CD4-positive, alpha-beta T cell (primary cell): ENCODE data around the gene DRG2. TPM values are rescaled to one million over a fixed set of nuclear protein-coding genes. Genes with fewer than 3 reads are reported as not detected.

ENCODE experiments used
- ATAC-seq: fragments of 200-7000 bp; cut with Tn5 transposase; one replicate; pipeline ENCODE4 v1.10.0; 2022; ENCODE audit warnings: mild to moderate bottlenecking; ENCODE audit not compliant: poor library complexity
- CTCF ChIA-PET: fragments of 350-600 bp; sonication (Branson Sonifier 250); formaldehyde crosslinking; loops from one replicate; lab custom pipeline; 2021; ENCODE audit warnings: antibody characterized with exemption, inconsistent platforms; lab: Charles Lee
- POLR2A ChIA-PET: fragments of 350-600 bp; sonication (Branson Sonifier 250); formaldehyde crosslinking; loops from one replicate; lab custom pipeline; 2021; ENCODE audit warnings: antibody characterized with exemption, inconsistent platforms; lab: Charles Lee
- DNase-seq, 14 experiments: peaks; one replicate each; pipeline ENCODE4 v3.0.0-alpha.2; 2013 to 2020; ENCODE audit warnings: mixed read lengths in 2 of 14
- H3K27ac ChIP-seq, 2 donors: one replicate each; pipeline versions ENCODE4 v1.5.1 to v1.7.0; 2013; ENCODE audit warnings: low read length in 2 of 2, low read depth in 1 of 2, mild to moderate bottlenecking in 1 of 2
- H3K27me3 ChIP-seq, 2 experiments: 1 replicate in 1 of 2; 2 replicates in 1 of 2; pipeline versions ENCODE4 v1.6.1 to v1.7.0; 2013; ENCODE audit warnings: low read length in 2 of 2, control low read depth in 1 of 2, mild to moderate bottlenecking in 1 of 2, moderate library complexity in 1 of 2; ENCODE audit not compliant: insufficient read depth in 2 of 2, control insufficient read depth in 1 of 2
- H3K36me3 ChIP-seq: one replicate; pipeline ENCODE4 v1.6.1; 2013; ENCODE audit warnings: low read length, control low read depth; ENCODE audit not compliant: insufficient read depth
- H3K4me1 ChIP-seq: one replicate; pipeline ENCODE4 v1.6.1; 2013; ENCODE audit warnings: low read length, control low read depth; ENCODE audit not compliant: insufficient read depth
- H3K4me3 ChIP-seq: one replicate; pipeline ENCODE4 v1.5.1; 2013; ENCODE audit warnings: mild to moderate bottlenecking, low read length, moderate library complexity
- H3K9me3 ChIP-seq, 2 experiments: 1 replicate in 1 of 2; 2 replicates in 1 of 2; pipeline versions ENCODE4 v1.6.1 to v1.7.0; 2013; ENCODE audit warnings: low read length in 2 of 2, mild to moderate bottlenecking in 2 of 2, control low read depth in 1 of 2, moderate library complexity in 1 of 2; ENCODE audit not compliant: control insufficient read depth in 1 of 2, insufficient read depth in 1 of 2
- H3K27ac Mint-ChIP-seq: one replicate; pipeline ENCODE4 v1.8.0; 2020; ENCODE audit warnings: mixed read lengths
- H3K27me3 Mint-ChIP-seq: one replicate; pipeline ENCODE4 v1.8.0; 2021; ENCODE audit warnings: mixed read lengths
- H3K36me3 Mint-ChIP-seq: one replicate; pipeline ENCODE4 v1.8.0; 2021; ENCODE audit warnings: low read depth, mixed read lengths
- H3K4me1 Mint-ChIP-seq: one replicate; pipeline ENCODE4 v1.8.0; 2021; ENCODE audit warnings: low read depth, mixed read lengths
- H3K4me3 Mint-ChIP-seq: one replicate; pipeline ENCODE4 v1.8.0; 2020; ENCODE audit warnings: mild to moderate bottlenecking, mixed read lengths
- H3K9me3 Mint-ChIP-seq: one replicate; pipeline ENCODE4 v1.8.0; 2020; ENCODE audit warnings: mixed read lengths
- intact Hi-C, 2 experiments: fragments of 100-400 bp; cut with DNase I in 1 of 2; cut with micrococcal nuclease in 1 of 2; formaldehyde crosslinking; loops; one replicate each; pipeline versions ENCODE4 v1.15.1 to v1.9.0; 2023 to 2025; cut with DNase I, micrococcal nuclease
- total RNA-seq, 174 experiments: library from RNA in 2 of 174; stranded (reverse) in 2 of 174; gene quantifications; one replicate each; pipeline ENCODE4 v1.2.3 and lab custom pipeline; 2021 to 2026
- TF ChIP-seq, protein P1 (sequence below): fragments of 200-600 bp; IDR thresholded peaks from one replicate; pipeline ENCODE4 v1.8.0; 2022; ENCODE audit warnings: antibody characterized with exemption, mild to moderate bottlenecking

DRG2 gene
- total RNA-seq, 2 experiments from 2014 or later, result 38.9 to 40.6 TPM

DNA sequence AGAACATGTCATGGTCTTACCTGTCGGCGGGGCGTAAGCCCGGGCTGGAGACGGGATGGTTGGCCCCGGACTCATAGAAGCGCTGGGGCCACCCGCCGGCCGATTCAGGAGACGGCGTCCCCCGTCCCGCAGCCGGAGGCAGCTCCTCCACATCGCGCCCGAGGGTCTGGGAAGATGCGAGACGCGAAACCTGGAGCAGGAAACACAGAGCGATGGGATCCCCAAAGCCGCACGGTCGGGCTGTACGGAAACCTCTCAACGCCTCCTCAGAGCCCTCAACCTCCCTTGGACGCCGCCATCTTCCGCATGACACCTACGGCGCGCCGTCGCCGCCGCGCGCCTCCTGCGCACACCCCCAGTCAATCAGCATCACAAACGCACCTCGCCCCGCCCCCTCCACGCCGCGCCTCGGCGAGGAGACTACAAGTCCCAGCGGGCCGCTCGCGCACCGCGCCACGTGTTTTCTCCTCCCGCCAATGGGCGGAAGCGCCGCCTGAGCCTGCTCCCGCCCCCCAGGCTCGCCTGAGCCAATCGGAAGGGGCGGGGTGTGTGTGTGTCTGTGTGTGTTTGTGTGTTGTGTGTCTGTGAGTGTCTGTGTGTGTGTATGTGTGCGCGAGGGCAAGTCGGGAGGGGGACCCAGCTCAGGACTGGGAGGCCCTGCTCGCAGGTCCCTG lies 48.8 kb upstream of the DRG2 start, which contains the start of the genes ATPAF2 and GID4:
Gene ATPAF2 (minus strand): TSS at position 308 of the 674 bp plus-strand sequence. CDS start 155 bp downstream, at position 153.
Gene GID4 (plus strand): TSS at position 548 of the 674 bp plus-strand sequence. CDS start 57 bp downstream, at position 605.
- H3K4me1 Mint-ChIP-seq, result peaks cover 54% of the 10 kb centered on the region
- TF ChIP-seq, protein P1, sequence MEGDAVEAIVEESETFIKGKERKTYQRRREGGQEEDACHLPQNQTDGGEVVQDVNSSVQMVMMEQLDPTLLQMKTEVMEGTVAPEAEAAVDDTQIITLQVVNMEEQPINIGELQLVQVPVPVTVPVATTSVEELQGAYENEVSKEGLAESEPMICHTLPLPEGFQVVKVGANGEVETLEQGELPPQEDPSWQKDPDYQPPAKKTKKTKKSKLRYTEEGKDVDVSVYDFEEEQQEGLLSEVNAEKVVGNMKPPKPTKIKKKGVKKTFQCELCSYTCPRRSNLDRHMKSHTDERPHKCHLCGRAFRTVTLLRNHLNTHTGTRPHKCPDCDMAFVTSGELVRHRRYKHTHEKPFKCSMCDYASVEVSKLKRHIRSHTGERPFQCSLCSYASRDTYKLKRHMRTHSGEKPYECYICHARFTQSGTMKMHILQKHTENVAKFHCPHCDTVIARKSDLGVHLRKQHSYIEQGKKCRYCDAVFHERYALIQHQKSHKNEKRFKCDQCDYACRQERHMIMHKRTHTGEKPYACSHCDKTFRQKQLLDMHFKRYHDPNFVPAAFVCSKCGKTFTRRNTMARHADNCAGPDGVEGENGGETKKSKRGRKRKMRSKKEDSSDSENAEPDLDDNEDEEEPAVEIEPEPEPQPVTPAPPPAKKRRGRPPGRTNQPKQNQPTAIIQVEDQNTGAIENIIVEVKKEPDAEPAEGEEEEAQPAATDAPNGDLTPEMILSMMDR, result no peak
- H3K27ac Mint-ChIP-seq, result peak within 1 kb of the TSS; percentile 91
- intact Hi-C loops, result loop anchor here (1.0 to 10.0 kb wide), 9 partner anchors 50 to 996 kb away; partner anchors contain the start of genes DRC3 (in 2 of the 2), TOM1L2 (in 2 of the 2), ALKBH5 (in 1 of the 2) and MED9 (in 1 of the 2)
- H3K27me3 ChIP-seq, result no peaks in the 10 kb centered on the region
- H3K4me3 ChIP-seq, result peak within 1 kb of the TSS; percentile 93
- no peaks in the 10 kb centered on the region for H3K36me3 ChIP-seq
- H3K27ac ChIP-seq, result peak within 1 kb of the TSS; percentile 72 to 74
- H3K9me3 ChIP-seq, result no peaks in the 10 kb centered on the region
- peaks cover 34% of the 10 kb centered on the region for H3K4me1 ChIP-seq
- ChIA-PET POLR2A (interaction anchor here (0.6 to 2.8 kb wide), 2 partner anchors 10 to 66 kb away, joined by 3 to 8 read pairs; partner anchors contain the start of genes DRC3 and TOM1L2), CTCF (no interaction called here)
- H3K9me3 Mint-ChIP-seq, result no peaks in the 10 kb centered on the region
- peak within 1 kb of the TSS; percentile 100 for H3K4me3 Mint-ChIP-seq
- ATAC-seq, result peak; percentile 91
- peak; percentile 99 to 100 (median 100) for DNase-seq
- no peaks in the 10 kb centered on the region for H3K27me3 Mint-ChIP-seq
- peaks cover 11% of the 10 kb centered on the region for H3K36me3 Mint-ChIP-seq

DNA sequence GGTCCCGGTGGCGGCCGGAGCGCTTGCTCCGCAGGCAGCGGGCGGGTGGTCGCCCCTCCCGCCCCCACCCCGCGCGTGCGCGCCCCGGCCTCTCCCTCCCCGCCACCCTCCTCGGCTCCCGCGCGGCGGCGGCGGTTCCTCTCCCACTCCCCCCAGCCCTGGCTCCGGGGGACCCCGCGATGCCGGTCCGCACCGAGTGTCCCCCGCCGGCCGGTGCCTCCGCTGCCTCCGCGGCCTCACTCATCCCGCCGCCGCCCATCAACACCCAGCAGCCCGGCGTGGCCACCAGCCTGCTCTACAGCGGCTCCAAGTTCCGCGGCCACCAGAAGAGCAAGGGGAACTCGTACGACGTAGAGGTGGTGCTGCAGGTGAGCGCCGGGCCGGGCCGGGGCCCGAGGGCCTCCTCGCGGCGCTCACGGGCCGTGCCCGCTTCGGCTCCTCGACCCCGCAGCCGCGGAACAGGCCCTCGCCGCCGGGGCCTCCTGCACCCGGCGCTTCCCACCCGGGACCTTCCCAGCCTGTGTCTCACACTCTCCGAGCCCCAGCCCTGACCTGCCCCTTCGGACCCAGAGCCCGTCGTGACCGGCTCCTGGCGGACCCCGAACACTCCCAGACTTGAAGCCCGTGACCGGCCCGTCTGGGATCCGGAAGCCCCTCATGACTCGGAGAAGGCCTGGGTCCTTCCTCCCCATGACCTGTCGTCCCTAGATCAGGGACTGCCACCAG lies 48.0 kb upstream of the DRG2 start:
- H3K4me1 Mint-ChIP-seq, result peaks cover 54% of the 10 kb centered on the region

More for the DNA sequence above, 48.0 kb upstream of the DRG2 start:
- no peaks in the 10 kb centered on the region for H3K27me3 ChIP-seq
- ChIA-PET CTCF (no interaction called here), POLR2A (interaction anchor here (2.8 kb wide), 1 partner anchor 67 kb away, joined by 8 read pairs; the partner anchor contains the start of genes DRC3 and TOM1L2)
- peaks cover 34% of the 10 kb centered on the region for H3K4me1 ChIP-seq
- H3K9me3 Mint-ChIP-seq, result no peaks in the 10 kb centered on the region
- H3K27ac ChIP-seq, result peak overlapping the region; percentile 42 to 72
- peak; percentile 39 for ATAC-seq
- peak overlapping the region; percentile 93 for H3K4me3 ChIP-seq
- H3K36me3 ChIP-seq, result no peaks in the 10 kb centered on the region
- peak overlapping the region; percentile 100 for H3K4me3 Mint-ChIP-seq
- peaks cover 11% of the 10 kb centered on the region for H3K36me3 Mint-ChIP-seq
- H3K27ac Mint-ChIP-seq, result peak overlapping the region; percentile 91
- peak in 3 of 14 experiments; percentile 11 to 25 (median 17) for DNase-seq
- intact Hi-C loops, result loop anchor here (1.0 to 10.0 kb wide), 9 partner anchors 49 to 997 kb away; partner anchors contain the start of genes DRC3 (in 2 of the 2), TOM1L2 (in 2 of the 2), ALKBH5 (in 1 of the 2) and MED9 (in 1 of the 2)
- TF ChIP-seq, protein P1, result no peak
- no peaks in the 10 kb centered on the region for H3K9me3 ChIP-seq
- no peaks in the 10 kb centered on the region for H3K27me3 Mint-ChIP-seq
